ENCODE measurements around the gene NAIF1. TPM values are rescaled to one million over a fixed set of nuclear protein-coding genes. Genes with fewer than 3 reads are reported as not detected.

NAIF1 gene
- total and polyA plus RNA-seq, 10 of the 15 experiments (the other 5 are each of a cell fraction or from before 2014, with no cell fraction given): 2.4 to 14.2 (median 7.1) TPM

DNA sequence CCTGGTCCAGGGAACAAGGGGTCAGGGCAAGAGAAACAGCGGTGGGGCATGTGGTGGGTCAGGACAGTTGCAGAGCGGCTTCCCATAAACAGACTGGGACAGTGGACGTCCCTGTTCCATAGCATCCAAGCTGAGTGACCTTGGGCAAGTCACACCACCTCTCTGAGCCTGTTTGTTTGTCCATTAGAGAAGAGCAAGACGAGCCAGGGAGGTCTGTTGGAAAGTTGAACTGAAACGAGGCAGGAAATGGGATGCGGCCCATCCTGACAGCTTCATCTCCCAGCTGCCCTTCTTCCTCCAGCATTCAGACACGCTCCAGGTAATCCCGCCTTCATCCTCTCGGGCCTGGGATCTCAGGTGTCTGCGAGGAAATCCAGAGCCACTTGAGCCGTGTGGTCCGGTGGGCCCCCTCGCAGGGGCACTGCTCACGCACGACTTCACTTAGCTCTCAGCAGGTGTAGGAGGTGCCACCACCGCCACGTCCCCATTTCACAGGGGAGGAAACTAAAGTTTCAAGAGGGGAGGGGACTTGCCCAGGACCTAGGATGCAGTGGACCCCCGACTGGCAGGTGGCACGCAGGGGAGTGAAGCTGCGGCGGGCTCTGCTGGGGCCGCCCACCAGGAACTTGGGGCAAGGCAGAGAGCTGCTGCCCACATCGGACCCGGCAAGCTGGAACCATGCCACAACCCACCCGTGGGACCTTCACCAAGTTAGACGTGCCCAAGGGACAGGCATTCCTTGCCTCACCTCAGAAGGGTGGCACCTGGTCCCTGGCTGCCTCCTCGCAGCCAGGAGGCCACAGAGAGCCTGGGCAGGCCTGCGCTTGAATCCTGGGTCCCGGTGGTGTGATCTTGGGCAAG, 47.4 kb upstream of the NAIF1 start:
- no peak overlapping the region for H3K4me3 ChIP-seq
- H3K27me3 ChIP-seq (replicated peaks in 1 of 2; ENCODE audit: control insufficient read depth in 2 of 2, insufficient read depth in 2 of 2, low read length in 1 of 2): no peaks in the 10 kb centered on the region
- no peak overlapping the region for H3K4me2 ChIP-seq (ENCODE audit: control insufficient read depth, insufficient read depth)
- RAD21 ChIA-PET (ENCODE audit: unreplicated experiment): interaction anchor here (1.2 to 1.5 kb wide), 2 partner anchors 14 to 42 kb away, joined by 3 to 5 read pairs; no protein-coding TSS in a partner anchor
- peak overlapping the region; percentile 61 for H3K27ac ChIP-seq (ENCODE audit: control insufficient read depth, insufficient read depth)
- DNase-seq (ENCODE audit: low read depth, low spot score) (no peak), ATAC-seq (no peak), FAIRE-seq (no peak)
- no TSS peak for BruUV-seq (replicated peaks)
- H4K20me1 ChIP-seq (ENCODE audit: control insufficient read depth, insufficient read depth): no peaks in the 10 kb centered on the region
- no peaks in the 10 kb centered on the region for H3K9me3 ChIP-seq (replicated peaks; ENCODE audit: control insufficient read depth, insufficient read depth, low read length)
- intact Hi-C loops (cut with micrococcal nuclease; ENCODE audit: unreplicated experiment) (no loop called here), in situ Hi-C loops (cut with MboI) (no loop called here)
- peaks cover 23% of the 10 kb centered on the region for H3K4me1 ChIP-seq (ENCODE audit: control insufficient read depth, insufficient read depth, low read length)
- no peak overlapping the region for H3K9ac ChIP-seq (ENCODE audit: control insufficient read depth, insufficient read depth, low read length)
- CTCF ChIA-PET: interaction anchor here (0.7 to 6.1 kb wide), 9 partner anchors 12 to 306 kb away, joined by 3 to 84 read pairs (median 4); partner anchors contain the start of gene PTGES2
- WGBS (ENCODE audit: insufficient coverage, insufficient replicate concordance, low lambda C conversion rate, missing lambda C conversion rate): 76% methylated on average over 29 of the region's 29 CpGs
- no peak overlapping the region for H2AFZ ChIP-seq (ENCODE audit: control insufficient read depth, low read depth, low read length)
- TF ChIP-seq NBN (IDR thresholded peaks at IDR 0.05) (no peak), CBFB (IDR thresholded peaks at IDR 0.05; ENCODE audit: low read depth) (no peak), MYB (IDR thresholded peaks at IDR 0.05; ENCODE audit: borderline replicate concordance, low read depth, low read length) (no peak), RFX5 (IDR thresholded peaks at IDR 0.05; ENCODE audit: low read depth, low read length) (no peak), MTA3 (IDR thresholded peaks at IDR 0.05; ENCODE audit: borderline replicate concordance, low read length) (no peak), HDGF (IDR thresholded peaks at IDR 0.05) (no peak), POU2F2 (IDR thresholded peaks at IDR 0.05; ENCODE audit: borderline replicate concordance, low read depth, low read length) (no peak), POLR2AphosphoS2 (IDR thresholded peaks at IDR 0.05; ENCODE audit: low read depth, low read length) (no peak)
- TF ChIP-seq, protein P1, sequence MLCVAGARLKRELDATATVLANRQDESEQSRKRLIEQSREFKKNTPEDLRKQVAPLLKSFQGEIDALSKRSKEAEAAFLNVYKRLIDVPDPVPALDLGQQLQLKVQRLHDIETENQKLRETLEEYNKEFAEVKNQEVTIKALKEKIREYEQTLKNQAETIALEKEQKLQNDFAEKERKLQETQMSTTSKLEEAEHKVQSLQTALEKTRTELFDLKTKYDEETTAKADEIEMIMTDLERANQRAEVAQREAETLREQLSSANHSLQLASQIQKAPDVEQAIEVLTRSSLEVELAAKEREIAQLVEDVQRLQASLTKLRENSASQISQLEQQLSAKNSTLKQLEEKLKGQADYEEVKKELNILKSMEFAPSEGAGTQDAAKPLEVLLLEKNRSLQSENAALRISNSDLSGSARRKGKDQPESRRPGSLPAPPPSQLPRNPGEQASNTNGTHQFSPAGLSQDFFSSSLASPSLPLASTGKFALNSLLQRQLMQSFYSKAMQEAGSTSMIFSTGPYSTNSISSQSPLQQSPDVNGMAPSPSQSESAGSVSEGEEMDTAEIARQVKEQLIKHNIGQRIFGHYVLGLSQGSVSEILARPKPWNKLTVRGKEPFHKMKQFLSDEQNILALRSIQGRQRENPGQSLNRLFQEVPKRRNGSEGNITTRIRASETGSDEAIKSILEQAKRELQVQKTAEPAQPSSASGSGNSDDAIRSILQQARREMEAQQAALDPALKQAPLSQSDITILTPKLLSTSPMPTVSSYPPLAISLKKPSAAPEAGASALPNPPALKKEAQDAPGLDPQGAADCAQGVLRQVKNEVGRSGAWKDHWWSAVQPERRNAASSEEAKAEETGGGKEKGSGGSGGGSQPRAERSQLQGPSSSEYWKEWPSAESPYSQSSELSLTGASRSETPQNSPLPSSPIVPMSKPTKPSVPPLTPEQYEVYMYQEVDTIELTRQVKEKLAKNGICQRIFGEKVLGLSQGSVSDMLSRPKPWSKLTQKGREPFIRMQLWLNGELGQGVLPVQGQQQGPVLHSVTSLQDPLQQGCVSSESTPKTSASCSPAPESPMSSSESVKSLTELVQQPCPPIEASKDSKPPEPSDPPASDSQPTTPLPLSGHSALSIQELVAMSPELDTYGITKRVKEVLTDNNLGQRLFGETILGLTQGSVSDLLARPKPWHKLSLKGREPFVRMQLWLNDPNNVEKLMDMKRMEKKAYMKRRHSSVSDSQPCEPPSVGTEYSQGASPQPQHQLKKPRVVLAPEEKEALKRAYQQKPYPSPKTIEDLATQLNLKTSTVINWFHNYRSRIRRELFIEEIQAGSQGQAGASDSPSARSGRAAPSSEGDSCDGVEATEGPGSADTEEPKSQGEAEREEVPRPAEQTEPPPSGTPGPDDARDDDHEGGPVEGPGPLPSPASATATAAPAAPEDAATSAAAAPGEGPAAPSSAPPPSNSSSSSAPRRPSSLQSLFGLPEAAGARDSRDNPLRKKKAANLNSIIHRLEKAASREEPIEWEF (IDR thresholded peaks at IDR 0.05; ENCODE audit: insufficient replicate concordance, low read depth, low read length): no peak
- TF ChIP-seq, protein P2, sequence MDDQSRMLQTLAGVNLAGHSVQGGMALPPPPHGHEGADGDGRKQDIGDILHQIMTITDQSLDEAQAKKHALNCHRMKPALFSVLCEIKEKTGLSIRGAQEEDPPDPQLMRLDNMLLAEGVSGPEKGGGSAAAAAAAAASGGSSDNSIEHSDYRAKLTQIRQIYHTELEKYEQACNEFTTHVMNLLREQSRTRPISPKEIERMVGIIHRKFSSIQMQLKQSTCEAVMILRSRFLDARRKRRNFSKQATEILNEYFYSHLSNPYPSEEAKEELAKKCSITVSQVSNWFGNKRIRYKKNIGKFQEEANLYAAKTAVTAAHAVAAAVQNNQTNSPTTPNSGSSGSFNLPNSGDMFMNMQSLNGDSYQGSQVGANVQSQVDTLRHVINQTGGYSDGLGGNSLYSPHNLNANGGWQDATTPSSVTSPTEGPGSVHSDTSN (IDR thresholded peaks at IDR 0.05; ENCODE audit: insufficient replicate concordance, low read depth, low read length): no peak
- TF ChIP-seq, protein P3, sequence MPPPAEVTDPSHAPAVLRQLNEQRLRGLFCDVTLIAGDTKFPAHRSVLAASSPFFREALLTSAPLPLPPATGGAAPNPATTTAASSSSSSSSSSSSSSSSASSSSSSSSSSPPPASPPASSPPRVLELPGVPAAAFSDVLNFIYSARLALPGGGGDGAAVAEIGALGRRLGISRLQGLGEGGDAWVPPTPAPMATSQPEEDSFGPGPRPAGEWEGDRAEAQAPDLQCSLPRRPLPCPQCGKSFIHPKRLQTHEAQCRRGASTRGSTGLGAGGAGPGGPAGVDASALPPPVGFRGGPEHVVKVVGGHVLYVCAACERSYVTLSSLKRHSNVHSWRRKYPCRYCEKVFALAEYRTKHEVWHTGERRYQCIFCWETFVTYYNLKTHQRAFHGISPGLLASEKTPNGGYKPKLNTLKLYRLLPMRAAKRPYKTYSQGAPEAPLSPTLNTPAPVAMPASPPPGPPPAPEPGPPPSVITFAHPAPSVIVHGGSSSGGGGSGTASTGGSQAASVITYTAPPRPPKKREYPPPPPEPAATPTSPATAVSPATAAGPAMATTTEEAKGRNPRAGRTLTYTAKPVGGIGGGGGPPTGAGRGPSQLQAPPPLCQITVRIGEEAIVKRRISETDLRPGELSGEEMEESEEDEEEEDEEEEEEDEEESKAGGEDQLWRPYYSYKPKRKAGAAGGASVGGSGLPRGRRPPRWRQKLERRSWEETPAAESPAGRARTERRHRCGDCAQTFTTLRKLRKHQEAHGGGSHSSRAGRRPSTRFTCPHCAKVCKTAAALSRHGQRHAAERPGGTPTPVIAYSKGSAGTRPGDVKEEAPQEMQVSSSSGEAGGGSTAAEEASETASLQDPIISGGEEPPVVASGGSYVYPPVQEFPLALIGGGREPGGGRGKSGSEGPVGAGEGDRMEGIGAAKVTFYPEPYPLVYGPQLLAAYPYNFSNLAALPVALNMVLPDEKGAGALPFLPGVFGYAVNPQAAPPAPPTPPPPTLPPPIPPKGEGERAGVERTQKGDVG (CRISPR knock-in tag; IDR thresholded peaks at IDR 0.05): no peak
- POLR2A ChIA-PET: interaction anchor here (1.5 to 2.8 kb wide), 2 partner anchors 14 to 23 kb away, joined by 3 to 10 read pairs; no protein-coding TSS in a partner anchor
- SMC1A ChIA-PET (ENCODE audit: uncharacterized antibody, unreplicated experiment): interaction anchor here (0.9 to 3.3 kb wide), 7 partner anchors 21 to 171 kb away, joined by 3 to 11 read pairs (median 4); partner anchors contain the start of genes NAIF1 and SLC25A25
- peaks cover 3 to 4% of the 10 kb centered on the region in 2 experiments; a peak in 3 of 4 replicates for H3K36me3 ChIP-seq (ENCODE audit: control insufficient read depth in 2 of 2, insufficient read depth in 2 of 2, low read length in 1 of 2)
- no peaks in the 10 kb centered on the region for H3K79me2 ChIP-seq (ENCODE audit: control insufficient read depth, insufficient read depth, low read length)
